Ovary (tissue), 3 donors: ENCODE data around the gene DTNA.

Experiments
- EP300 ChIP-seq: sonication (generic); formaldehyde crosslinking; IDR thresholded peaks from one replicate; pipeline ENCODE4 v1.6.1; 2017; ENCODE audit warnings: antibody characterized with exemption
- TF ChIP-seq, protein P1 (sequence below), 3 donors: fragments of 450-650 bp in 2 of 3; fragments of 200-600 bp in 1 of 3; IDR thresholded peaks; one replicate each; pipeline versions ENCODE4 v1.5.1 to v1.8.0; 2016 to 2022; ENCODE audit warnings: antibody characterized with exemption in 3 of 3, mild to moderate bottlenecking in 1 of 3
- donor health status: DM: no; HTN: no; CAD: no.

DNA sequence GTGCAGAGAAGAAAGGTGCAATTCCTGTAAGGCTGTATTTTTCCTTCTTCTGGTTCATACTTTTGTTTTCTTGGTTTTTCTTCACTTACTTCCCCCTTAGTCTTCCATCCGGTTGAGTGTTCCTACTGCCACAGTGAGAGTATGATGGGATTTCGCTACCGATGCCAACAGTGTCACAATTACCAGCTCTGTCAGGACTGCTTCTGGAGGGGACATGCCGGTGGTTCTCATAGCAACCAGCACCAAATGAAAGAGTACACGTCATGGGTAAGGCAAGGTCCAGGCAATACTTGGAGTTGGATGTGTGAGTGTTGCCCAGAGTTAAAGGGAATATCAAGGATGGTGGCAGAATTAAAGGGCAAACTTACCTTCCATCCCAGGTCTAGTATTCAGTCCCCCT, 108.0 kb downstream of the DTNA start:
- TF ChIP-seq, protein P1, sequence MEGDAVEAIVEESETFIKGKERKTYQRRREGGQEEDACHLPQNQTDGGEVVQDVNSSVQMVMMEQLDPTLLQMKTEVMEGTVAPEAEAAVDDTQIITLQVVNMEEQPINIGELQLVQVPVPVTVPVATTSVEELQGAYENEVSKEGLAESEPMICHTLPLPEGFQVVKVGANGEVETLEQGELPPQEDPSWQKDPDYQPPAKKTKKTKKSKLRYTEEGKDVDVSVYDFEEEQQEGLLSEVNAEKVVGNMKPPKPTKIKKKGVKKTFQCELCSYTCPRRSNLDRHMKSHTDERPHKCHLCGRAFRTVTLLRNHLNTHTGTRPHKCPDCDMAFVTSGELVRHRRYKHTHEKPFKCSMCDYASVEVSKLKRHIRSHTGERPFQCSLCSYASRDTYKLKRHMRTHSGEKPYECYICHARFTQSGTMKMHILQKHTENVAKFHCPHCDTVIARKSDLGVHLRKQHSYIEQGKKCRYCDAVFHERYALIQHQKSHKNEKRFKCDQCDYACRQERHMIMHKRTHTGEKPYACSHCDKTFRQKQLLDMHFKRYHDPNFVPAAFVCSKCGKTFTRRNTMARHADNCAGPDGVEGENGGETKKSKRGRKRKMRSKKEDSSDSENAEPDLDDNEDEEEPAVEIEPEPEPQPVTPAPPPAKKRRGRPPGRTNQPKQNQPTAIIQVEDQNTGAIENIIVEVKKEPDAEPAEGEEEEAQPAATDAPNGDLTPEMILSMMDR (IDR thresholded peaks at IDR 0.05), result no peak
- TF ChIP-seq EP300, result no peak
